GM23338 (cell line): ENCODE data around the gene GAK. TPM values are rescaled to one million over a fixed set of nuclear protein-coding genes. Genes with fewer than 3 reads are reported as not detected.

Experiments used
- ATAC-seq: fragments of 200-7000 bp; cut with Tn5 transposase; 3 replicates; pipeline ENCODE4 v1.9.1; 2020
- DNase-seq: peaks from one replicate; pipeline ENCODE4 v3.0.0-alpha.2; 2015; ENCODE audit warnings: low spot score
- H2AFZ ChIP-seq: fragments of 200-600 bp; sonication (generic); 2 replicates; pipeline ENCODE4 v1.8.0; 2016; ENCODE audit warnings: antibody characterized with exemption, mild to moderate bottlenecking, moderate library complexity
- H3F3A ChIP-seq: fragments of 200-600 bp; sonication (generic); replicated peaks from 2 replicates; pipeline ENCODE4 v1.8.0; 2017; ENCODE audit warnings: antibody characterized with exemption, mixed run types, low read depth
- H3K27ac ChIP-seq: fragments of 200-600 bp; sonication (generic); 2 replicates; pipeline ENCODE4 v1.6.1; 2016; ENCODE audit warnings: low read depth
- H3K27me3 ChIP-seq: fragments of 200-600 bp; sonication (generic); 2 replicates; pipeline ENCODE4 v1.8.0; 2016; ENCODE audit warnings: mild to moderate bottlenecking, mixed run types, moderate library complexity; ENCODE audit not compliant: insufficient read depth
- H3K36me3 ChIP-seq: fragments of 200-600 bp; sonication (generic); 2 replicates; pipeline ENCODE4 v1.8.0; 2016; ENCODE audit warnings: mild to moderate bottlenecking; ENCODE audit not compliant: insufficient read depth
- H3K4me1 ChIP-seq: fragments of 200-600 bp; sonication (generic); 2 replicates; pipeline ENCODE4 v1.8.0; 2016; ENCODE audit warnings: mild to moderate bottlenecking, moderate library complexity; ENCODE audit not compliant: insufficient read depth
- H3K4me2 ChIP-seq: fragments of 200-600 bp; sonication (generic); 2 replicates; pipeline ENCODE4 v1.7.1; 2017; ENCODE audit warnings: mixed run types
- H3K4me3 ChIP-seq: fragments of 200-600 bp; sonication (generic); 2 replicates; pipeline ENCODE4 v1.6.1; 2016; ENCODE audit warnings: mixed run types
- H3K79me2 ChIP-seq: fragments of 200-600 bp; sonication (generic); replicated peaks from 2 replicates; pipeline ENCODE4 v1.8.0; 2017; ENCODE audit warnings: mild to moderate bottlenecking; ENCODE audit not compliant: insufficient read depth
- H3K9me2 ChIP-seq: fragments of 200-600 bp; sonication (generic); 2 replicates; pipeline ENCODE4 v1.8.0; 2017; ENCODE audit not compliant: insufficient read depth
- H4K20me1 ChIP-seq: fragments of 200-600 bp; sonication (generic); replicated peaks from 2 replicates; pipeline ENCODE4 v1.8.0; 2017; ENCODE audit warnings: mild to moderate bottlenecking; ENCODE audit not compliant: insufficient read depth
- H3K27ac Mint-ChIP-seq: 2 replicates; pipeline ENCODE4 v1.8.0; 2020; ENCODE audit warnings: inconsistent platforms, mild to moderate bottlenecking, moderate library complexity, mixed read lengths
- H3K27me3 Mint-ChIP-seq: 3 replicates; pipeline ENCODE4 v1.8.0; 2022; ENCODE audit warnings: low read depth, mild to moderate bottlenecking, moderate library complexity, mixed read lengths, inconsistent platforms; ENCODE audit not compliant: insufficient read depth, poor library complexity
- H3K36me3 Mint-ChIP-seq: 3 replicates; pipeline ENCODE4 v1.8.0; 2021; ENCODE audit warnings: low read depth, mild to moderate bottlenecking, inconsistent platforms, moderate library complexity, mixed read lengths
- H3K4me1 Mint-ChIP-seq: 3 replicates; pipeline ENCODE4 v1.8.0; 2020; ENCODE audit warnings: mild to moderate bottlenecking, inconsistent platforms, mixed read lengths
- H3K4me3 Mint-ChIP-seq: 3 replicates; pipeline ENCODE4 v1.8.0; 2021; ENCODE audit warnings: moderate library complexity, mild to moderate bottlenecking, inconsistent platforms, mixed read lengths
- H3K9me3 Mint-ChIP-seq: 3 replicates; pipeline ENCODE4 v1.8.0; 2020; ENCODE audit warnings: moderate library complexity, mild to moderate bottlenecking, inconsistent platforms, mixed read lengths
- CREB1 ChIP-seq: fragments of 250-450 bp; sonication (Bioruptor Pico); IDR thresholded peaks from 2 replicates; pipeline ENCODE4 v1.5.0; 2020; ENCODE audit warnings: low read depth, mild to moderate bottlenecking, moderate library complexity
- EZH2 ChIP-seq: fragments of 200-600 bp; sonication (generic); IDR thresholded peaks from one replicate; pipeline ENCODE4 v1.8.0; 2017; ENCODE audit warnings: antibody characterized with exemption, mild to moderate bottlenecking, low read depth; ENCODE audit not compliant: unreplicated experiment
- EZH2phosphoT487 ChIP-seq: fragments of 200-600 bp; sonication (generic); IDR thresholded peaks from one replicate; pipeline ENCODE4 v1.8.1; 2018; ENCODE audit warnings: antibody characterized with exemption; ENCODE audit not compliant: unreplicated experiment
- JUNB ChIP-seq: IDR thresholded peaks from one replicate; pipeline ENCODE4 v1.6.1; 2016; ENCODE audit warnings: antibody characterized with exemption; ENCODE audit not compliant: unreplicated experiment
- NANOG ChIP-seq: IDR thresholded peaks from 2 replicates; pipeline ENCODE4 v1.6.1; 2016; ENCODE audit warnings: antibody characterized with exemption, borderline replicate concordance
- POLR2AphosphoS5 ChIP-seq: IDR thresholded peaks from 2 replicates; pipeline ENCODE4 v1.6.1; 2016; ENCODE audit warnings: antibody characterized with exemption, low read depth
- STAT1 ChIP-seq: IDR thresholded peaks from one replicate; pipeline ENCODE4 v1.6.1; 2016; ENCODE audit warnings: antibody characterized with exemption; ENCODE audit not compliant: unreplicated experiment
- ZNF114 ChIP-seq: fragments of 250-450 bp; sonication (Bioruptor Pico); IDR thresholded peaks from 2 replicates; pipeline ENCODE4 v1.5.0; 2020; ENCODE audit warnings: mild to moderate bottlenecking, moderate library complexity
- ZNF331 ChIP-seq: fragments of 250-450 bp; sonication (Bioruptor Pico); IDR thresholded peaks from 2 replicates; pipeline ENCODE4 v1.5.0; 2020; ENCODE audit warnings: low read depth, mild to moderate bottlenecking, moderate library complexity
- polyA plus RNA-seq: library from polyadenylated mRNA; unstranded; fragments of >200 nt; fragmentation: Nextera tagmentation; extraction: Ambion mirVana; gene quantifications from 2 replicates; pipeline ENCODE4 v1.2.1, GENCODE V29; 2016
- total RNA-seq: library from RNA; depleted of rRNA; stranded (reverse); fragments of >200 nt; shearing (Covaris generic); gene quantifications from 2 replicates; pipeline ENCODE4 v1.2.3, GENCODE V29; 2014
- TF ChIP-seq, protein P1 (sequence below): IDR thresholded peaks from 2 replicates; pipeline ENCODE4 v1.6.1; 2016; ENCODE audit warnings: antibody characterized with exemption
- TF ChIP-seq, protein P2 (sequence below): fragments of 250-450 bp; sonication (Bioruptor Pico); IDR thresholded peaks from 2 replicates; pipeline ENCODE4 v1.5.0; 2020; ENCODE audit warnings: mild to moderate bottlenecking, moderate library complexity
- TF ChIP-seq, protein P3 (sequence below): IDR thresholded peaks from one replicate; pipeline ENCODE4 v1.6.1; 2018; ENCODE audit warnings: antibody characterized with exemption; ENCODE audit not compliant: unreplicated experiment
- TF ChIP-seq, protein P4 (sequence below), 2 experiments: fragments of 200-600 bp in 1 of 2; sonication (generic) in 1 of 2; conservative IDR thresholded peaks; 2 replicates each; pipeline versions ENCODE4 v1.5.1 to v1.6.1; 2016 to 2017; ENCODE audit warnings: antibody characterized with exemption in 2 of 2, low read depth in 2 of 2, mild to moderate bottlenecking in 2 of 2, moderate library complexity in 1 of 2

The GAK gene
- total and polyA plus RNA-seq, 2 experiments from 2014 or later: 48.5 to 124 TPM

DNA sequence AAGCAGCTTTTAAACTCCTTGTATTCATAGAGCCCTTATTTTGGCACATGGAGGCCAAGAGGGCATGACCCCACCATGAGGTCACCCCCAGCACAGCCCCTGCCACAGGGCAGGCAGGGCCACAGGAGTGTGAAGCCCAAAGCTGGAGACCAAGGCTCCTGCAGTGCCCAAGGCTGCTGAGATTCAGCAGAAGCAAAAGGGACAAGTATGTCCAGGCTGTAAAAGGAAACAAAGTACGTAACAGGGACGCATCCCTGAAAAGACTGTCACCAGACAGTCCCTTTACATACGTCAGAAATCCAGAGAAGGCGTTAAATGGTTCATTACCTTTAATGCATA lies 18.9 kb downstream of the GAK start:
- Mint-ChIP-seq H3K27me3 (peaks cover 14% of the 10 kb centered on the region), H3K27ac (no peak overlapping the region)
- H3K79me2 ChIP-seq: peaks cover 42% of the 10 kb centered on the region

More for the DNA sequence above, 18.9 kb downstream of the GAK start:
- no peak overlapping the region for H2AFZ ChIP-seq
- ATAC-seq (no peak), DNase-seq (no peak)
- H3K9me2 ChIP-seq: no peaks in the 10 kb centered on the region
- H3K4me3 ChIP-seq: no peak overlapping the region
- H3K4me1 Mint-ChIP-seq: peaks cover 9% of the 10 kb centered on the region
- H3K4me1 ChIP-seq: no peaks in the 10 kb centered on the region
- peaks cover 8% of the 10 kb centered on the region; the same call in 2 of the 3 replicates for H3K36me3 Mint-ChIP-seq
- H3F3A ChIP-seq: 0 out of 2 replicates have a peak, but pooled peaks cover 3% of the 10 kb centered on the region
- no peaks in the 10 kb centered on the region for H3K27me3 ChIP-seq
- no peaks in the 10 kb centered on the region for H3K9me3 Mint-ChIP-seq
- H4K20me1 ChIP-seq: peaks cover 25% of the 10 kb centered on the region; the same call in 1 of the 2 replicates
- no peak overlapping the region for H3K4me2 ChIP-seq
- no peak overlapping the region for H3K4me3 Mint-ChIP-seq
- TF ChIP-seq, protein P1, sequence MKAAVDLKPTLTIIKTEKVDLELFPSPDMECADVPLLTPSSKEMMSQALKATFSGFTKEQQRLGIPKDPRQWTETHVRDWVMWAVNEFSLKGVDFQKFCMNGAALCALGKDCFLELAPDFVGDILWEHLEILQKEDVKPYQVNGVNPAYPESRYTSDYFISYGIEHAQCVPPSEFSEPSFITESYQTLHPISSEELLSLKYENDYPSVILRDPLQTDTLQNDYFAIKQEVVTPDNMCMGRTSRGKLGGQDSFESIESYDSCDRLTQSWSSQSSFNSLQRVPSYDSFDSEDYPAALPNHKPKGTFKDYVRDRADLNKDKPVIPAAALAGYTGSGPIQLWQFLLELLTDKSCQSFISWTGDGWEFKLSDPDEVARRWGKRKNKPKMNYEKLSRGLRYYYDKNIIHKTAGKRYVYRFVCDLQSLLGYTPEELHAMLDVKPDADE: no peak
- TF ChIP-seq, protein P2, sequence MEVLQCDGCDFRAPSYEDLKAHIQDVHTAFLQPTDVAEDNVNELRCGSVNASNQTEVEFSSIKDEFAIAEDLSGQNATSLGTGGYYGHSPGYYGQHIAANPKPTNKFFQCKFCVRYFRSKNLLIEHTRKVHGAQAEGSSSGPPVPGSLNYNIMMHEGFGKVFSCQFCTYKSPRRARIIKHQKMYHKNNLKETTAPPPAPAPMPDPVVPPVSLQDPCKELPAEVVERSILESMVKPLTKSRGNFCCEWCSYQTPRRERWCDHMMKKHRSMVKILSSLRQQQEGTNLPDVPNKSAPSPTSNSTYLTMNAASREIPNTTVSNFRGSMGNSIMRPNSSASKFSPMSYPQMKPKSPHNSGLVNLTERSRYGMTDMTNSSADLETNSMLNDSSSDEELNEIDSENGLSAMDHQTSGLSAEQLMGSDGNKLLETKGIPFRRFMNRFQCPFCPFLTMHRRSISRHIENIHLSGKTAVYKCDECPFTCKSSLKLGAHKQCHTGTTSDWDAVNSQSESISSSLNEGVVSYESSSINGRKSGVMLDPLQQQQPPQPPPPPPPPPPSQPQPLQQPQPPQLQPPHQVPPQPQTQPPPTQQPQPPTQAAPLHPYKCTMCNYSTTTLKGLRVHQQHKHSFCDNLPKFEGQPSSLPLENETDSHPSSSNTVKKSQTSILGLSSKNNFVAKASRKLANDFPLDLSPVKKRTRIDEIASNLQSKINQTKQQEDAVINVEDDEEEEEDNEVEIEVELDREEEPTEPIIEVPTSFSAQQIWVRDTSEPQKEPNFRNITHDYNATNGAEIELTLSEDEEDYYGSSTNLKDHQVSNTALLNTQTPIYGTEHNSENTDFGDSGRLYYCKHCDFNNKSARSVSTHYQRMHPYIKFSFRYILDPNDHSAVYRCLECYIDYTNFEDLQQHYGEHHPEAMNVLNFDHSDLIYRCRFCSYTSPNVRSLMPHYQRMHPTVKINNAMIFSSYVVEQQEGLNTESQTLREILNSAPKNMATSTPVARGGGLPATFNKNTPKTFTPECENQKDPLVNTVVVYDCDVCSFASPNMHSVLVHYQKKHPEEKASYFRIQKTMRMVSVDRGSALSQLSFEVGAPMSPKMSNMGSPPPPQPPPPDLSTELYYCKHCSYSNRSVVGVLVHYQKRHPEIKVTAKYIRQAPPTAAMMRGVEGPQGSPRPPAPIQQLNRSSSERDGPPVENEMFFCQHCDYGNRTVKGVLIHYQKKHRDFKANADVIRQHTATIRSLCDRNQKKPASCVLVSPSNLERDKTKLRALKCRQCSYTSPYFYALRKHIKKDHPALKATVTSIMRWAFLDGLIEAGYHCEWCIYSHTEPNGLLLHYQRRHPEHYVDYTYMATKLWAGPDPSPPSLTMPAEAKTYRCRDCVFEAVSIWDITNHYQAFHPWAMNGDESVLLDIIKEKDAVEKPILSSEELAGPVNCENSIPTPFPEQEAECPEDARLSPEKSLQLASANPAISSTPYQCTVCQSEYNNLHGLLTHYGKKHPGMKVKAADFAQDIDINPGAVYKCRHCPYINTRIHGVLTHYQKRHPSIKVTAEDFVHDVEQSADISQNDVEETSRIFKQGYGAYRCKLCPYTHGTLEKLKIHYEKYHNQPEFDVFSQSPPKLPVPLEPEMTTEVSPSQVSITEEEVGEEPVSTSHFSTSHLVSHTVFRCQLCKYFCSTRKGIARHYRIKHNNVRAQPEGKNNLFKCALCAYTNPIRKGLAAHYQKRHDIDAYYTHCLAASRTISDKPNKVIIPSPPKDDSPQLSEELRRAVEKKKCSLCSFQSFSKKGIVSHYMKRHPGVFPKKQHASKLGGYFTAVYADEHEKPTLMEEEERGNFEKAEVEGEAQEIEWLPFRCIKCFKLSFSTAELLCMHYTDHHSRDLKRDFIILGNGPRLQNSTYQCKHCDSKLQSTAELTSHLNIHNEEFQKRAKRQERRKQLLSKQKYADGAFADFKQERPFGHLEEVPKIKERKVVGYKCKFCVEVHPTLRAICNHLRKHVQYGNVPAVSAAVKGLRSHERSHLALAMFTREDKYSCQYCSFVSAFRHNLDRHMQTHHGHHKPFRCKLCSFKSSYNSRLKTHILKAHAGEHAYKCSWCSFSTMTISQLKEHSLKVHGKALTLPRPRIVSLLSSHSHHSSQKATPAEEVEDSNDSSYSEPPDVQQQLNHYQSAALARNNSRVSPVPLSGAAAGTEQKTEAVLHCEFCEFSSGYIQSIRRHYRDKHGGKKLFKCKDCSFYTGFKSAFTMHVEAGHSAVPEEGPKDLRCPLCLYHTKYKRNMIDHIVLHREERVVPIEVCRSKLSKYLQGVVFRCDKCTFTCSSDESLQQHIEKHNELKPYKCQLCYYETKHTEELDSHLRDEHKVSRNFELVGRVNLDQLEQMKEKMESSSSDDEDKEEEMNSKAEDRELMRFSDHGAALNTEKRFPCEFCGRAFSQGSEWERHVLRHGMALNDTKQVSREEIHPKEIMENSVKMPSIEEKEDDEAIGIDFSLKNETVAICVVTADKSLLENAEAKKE: no peak
- TF ChIP-seq NANOG (no peak), EZH2 (no peak), STAT1 (no peak), POLR2AphosphoS5 (no peak), ZNF114 (CRISPR knock-in tag) (no peak), ZNF331 (CRISPR knock-in tag) (no peak), EZH2phosphoT487 (no peak), CREB1 (CRISPR knock-in tag) (no peak), JUNB (no peak)
- TF ChIP-seq, protein P3, sequence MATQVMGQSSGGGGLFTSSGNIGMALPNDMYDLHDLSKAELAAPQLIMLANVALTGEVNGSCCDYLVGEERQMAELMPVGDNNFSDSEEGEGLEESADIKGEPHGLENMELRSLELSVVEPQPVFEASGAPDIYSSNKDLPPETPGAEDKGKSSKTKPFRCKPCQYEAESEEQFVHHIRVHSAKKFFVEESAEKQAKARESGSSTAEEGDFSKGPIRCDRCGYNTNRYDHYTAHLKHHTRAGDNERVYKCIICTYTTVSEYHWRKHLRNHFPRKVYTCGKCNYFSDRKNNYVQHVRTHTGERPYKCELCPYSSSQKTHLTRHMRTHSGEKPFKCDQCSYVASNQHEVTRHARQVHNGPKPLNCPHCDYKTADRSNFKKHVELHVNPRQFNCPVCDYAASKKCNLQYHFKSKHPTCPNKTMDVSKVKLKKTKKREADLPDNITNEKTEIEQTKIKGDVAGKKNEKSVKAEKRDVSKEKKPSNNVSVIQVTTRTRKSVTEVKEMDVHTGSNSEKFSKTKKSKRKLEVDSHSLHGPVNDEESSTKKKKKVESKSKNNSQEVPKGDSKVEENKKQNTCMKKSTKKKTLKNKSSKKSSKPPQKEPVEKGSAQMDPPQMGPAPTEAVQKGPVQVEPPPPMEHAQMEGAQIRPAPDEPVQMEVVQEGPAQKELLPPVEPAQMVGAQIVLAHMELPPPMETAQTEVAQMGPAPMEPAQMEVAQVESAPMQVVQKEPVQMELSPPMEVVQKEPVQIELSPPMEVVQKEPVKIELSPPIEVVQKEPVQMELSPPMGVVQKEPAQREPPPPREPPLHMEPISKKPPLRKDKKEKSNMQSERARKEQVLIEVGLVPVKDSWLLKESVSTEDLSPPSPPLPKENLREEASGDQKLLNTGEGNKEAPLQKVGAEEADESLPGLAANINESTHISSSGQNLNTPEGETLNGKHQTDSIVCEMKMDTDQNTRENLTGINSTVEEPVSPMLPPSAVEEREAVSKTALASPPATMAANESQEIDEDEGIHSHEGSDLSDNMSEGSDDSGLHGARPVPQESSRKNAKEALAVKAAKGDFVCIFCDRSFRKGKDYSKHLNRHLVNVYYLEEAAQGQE: no peak
- TF ChIP-seq, protein P4, sequence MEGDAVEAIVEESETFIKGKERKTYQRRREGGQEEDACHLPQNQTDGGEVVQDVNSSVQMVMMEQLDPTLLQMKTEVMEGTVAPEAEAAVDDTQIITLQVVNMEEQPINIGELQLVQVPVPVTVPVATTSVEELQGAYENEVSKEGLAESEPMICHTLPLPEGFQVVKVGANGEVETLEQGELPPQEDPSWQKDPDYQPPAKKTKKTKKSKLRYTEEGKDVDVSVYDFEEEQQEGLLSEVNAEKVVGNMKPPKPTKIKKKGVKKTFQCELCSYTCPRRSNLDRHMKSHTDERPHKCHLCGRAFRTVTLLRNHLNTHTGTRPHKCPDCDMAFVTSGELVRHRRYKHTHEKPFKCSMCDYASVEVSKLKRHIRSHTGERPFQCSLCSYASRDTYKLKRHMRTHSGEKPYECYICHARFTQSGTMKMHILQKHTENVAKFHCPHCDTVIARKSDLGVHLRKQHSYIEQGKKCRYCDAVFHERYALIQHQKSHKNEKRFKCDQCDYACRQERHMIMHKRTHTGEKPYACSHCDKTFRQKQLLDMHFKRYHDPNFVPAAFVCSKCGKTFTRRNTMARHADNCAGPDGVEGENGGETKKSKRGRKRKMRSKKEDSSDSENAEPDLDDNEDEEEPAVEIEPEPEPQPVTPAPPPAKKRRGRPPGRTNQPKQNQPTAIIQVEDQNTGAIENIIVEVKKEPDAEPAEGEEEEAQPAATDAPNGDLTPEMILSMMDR (conservative IDR thresholded peaks at IDR 0.05; ENCODE audit: low read depth in 2 of 2): no peak
- no peak overlapping the region for H3K27ac ChIP-seq
- no peaks in the 10 kb centered on the region for H3K36me3 ChIP-seq
